GM18907 (cell line): ENCODE results near the gene CACNA2D4.

Source experiments
- ATAC-seq: cut with Tn5 transposase; IDR thresholded peaks from one replicate; pipeline ENCODE4 v1.9.1; 2021; ENCODE audit warnings: mild to moderate bottlenecking, moderate library complexity; ENCODE audit not compliant: unreplicated experiment

CACNA2D4 gene

DNA sequence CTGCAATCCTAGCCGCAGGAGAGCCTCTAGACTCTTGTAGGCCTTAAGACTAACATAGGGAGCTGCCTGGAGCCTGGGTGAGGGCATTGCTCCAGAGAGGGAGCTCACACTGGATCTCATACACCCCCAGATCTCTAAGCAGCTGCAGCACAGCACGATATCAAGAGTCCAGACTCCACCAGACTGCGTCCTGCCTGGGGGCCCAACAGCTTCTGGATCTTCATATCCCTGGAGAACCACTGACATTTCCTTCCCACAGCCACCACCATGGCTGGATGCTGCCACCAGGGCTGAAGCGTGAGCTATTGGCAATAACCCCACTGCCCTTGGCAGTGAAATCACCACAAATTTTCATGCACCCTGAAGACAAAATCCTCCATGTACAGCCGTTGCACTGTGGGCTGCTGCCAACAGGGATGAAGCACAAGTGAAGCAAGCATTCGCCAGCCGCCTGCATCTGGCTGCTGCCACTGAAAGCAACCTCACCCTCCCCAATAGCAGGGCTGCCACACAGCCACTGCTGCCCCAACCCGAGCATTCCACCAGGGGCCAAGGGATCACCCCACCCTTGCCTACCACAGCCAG lies 28.2 kb downstream of the CACNA2D4 start:
- ATAC-seq = no peak

DNA sequence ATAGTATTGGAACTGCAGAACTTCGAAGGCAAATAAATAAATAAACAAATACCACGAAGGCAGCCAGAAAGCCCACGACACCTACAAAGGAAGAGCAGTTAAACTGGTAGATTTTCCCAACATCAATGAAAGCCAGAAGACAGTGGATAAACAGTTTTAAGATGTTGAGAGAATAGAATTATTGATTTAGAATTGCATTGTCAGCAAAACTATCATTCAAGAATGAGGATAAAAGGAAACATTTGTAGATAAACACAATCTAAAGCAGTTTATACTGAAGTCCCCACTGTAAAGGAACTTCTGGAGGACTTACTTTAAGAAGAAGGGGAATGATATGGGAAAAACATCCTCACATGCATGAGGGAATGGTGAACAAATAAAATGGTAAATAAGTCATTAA lies 29.5 kb downstream of the CACNA2D4 start:
- no peak for ATAC-seq

DNA sequence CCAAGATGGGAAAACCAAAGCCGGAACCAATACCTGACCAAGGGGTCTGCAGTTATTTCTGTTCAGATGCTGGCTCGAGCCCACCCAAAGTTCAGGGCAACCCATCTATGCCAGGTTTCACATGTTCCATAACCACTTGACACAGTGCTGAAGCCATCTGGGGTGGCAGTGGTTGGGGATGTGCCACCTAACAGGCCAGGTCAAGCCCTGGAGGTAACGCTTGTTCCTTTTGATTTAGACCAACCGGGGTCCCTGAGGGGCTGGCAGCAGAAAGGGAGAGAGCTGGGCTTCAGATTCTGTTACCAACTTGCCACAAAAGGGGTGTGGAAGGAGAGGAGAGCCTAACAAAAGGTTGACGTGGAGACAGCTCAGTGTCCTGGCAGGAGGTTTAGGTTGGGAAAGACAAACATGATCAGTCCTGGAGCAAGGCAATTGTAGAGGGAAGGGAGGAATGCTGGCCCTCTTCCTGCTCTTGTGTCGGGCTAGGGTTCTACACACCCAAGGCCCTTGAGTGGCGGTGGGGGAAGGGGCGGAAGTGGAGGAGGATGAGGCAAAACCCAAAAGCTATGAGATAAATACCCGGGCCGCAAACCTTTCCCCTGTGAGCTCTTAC lies 31.9 kb downstream of the CACNA2D4 start:
- ATAC-seq = no peak

DNA sequence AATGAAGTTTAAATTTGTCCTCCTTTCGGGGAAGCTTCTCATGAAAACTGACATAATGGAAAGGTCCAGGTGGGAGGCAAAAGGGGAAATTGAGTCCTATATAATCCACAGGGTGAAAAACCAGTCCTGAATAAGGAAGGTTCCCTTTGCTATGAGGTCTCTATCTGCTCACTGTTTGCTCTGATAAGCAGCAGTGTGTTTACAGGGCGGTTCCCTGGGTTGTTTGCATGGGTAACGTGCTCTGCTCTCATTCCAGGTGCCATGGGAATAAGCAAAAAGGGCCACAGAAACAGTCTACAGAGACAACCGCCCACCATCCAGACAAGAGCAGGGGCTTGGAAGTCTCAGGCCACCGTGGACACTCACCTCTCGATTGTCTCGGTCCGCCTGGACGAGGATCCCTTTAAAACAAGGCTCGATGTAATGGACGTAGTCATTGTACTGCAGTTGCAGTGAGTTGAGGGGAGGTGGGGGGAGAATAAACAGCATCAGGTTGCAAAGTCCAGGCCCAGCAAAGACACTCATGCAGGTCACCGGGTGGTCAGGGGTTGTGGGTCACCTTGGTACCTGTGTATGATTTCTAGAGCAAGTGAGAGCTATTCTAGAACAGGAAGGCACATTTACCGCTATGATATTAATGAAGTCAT lies 32.7 kb downstream of the CACNA2D4 start:
- ATAC-seq = no peak

DNA sequence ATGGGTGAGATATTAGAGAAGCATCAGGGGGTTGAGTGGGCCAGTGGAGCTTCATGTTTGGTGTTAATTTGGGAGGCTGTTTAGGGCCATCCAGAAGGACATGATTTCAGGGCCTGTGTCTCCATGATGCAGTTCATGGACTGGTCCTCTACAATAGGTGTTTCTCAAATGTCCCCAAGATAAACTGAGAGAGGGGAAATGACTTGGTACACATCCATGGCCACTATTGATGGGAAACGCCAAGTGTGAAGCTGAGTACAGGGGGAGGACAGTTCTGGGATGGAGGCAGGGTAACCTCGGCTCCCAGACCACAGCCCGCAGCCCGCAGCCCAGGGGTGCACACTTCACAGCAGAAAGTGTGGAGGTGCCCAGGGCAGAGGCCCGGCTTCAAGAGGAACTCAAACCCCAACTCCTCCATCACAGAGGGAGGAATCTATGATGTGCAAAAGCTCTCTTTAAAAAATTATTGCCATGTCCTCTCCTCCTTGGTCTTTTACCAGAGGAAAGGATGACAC lies 33.3 kb downstream of the CACNA2D4 start:
- ATAC-seq = no peak

DNA sequence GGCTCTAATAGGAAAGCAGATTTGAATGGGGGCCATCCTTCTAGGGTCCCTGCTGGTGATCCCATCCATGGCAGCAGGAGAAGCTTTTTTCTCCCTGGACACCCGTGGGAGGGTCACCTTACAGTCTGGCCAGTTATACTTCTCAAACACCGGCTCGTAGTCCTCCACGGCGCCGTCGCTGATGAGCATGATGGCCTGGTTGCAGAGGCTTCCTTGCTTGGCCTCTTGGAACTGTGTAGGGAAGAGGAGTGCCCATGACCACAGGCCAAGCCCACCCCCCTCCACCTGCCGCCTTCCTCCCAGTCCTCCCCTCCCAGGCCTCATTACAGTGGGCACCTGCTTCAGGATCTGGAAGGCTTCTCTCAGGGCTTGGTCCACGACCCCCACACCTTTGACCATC lies 33.8 kb downstream of the CACNA2D4 start:
- ATAC-seq = no peak

DNA sequence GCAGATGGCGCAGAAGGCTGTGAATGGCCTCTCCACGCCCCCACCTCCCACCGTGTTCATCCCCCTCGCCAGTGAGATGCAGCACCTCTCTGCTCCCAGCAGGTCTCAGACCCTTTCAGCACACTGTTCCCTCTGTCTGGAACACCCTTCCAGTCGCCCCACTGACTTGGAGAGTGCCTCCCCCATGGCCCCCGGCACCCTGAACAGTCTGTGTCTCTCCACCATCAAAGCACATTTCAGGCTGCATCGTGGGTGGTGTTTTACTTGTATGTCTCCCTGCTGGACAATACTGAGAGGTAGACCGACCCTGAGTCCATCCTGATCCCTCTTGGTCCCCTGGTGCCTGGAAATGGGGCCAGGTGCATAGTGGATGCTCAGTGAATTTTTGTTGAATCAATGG lies 34.9 kb downstream of the CACNA2D4 start:
- no peak for ATAC-seq

DNA sequence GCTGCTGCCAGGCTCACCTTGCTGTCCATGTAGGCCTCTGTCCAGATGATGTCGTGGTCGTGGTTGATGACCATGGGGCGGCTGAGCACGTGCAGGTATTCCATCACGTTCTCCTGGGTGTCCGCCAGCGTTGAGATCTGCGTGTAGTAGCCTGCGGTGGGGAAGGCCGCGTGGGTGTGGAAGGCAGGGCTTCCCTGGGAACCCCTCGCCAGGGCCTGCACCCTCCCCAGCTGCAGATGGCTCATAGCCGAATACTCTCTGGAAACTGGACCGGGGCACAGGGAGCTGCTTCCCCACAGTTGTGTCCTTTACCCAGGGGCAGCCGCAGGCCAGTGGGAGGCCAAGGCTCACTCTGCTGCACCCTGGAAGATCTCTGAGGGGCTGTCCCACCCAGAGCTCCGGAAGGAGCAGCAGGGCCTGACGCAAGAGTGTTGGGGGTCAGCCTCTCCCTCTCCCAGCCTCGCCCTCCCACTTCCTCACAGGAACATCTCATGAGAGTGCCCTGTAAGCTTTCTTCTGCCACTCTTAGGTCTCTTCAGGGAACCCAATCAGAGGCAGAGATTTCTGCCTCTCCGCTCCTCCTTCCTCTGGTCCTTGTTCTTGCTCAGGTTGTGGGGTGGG lies 35.5 kb downstream of the CACNA2D4 start:
- ATAC-seq = no peak

DNA sequence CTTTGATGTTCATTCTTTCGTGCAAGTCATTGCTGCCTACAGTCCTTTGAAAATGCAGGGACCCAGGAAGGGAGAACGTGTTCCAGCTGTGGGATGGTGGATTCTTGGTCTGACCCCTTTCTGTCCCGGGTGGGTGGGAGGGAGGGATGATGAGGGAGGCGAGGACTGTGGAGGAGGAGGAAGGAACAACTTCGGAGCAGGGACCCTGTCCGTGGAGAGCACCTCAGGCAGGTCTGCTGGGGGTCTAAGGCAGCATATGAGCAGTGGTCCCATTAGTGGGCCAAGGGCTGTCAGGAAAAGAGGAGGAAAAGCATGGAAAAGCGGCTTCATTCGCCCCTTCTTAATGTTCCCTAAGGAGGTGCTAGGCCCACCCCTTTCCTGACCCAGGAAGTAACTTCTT lies 36.0 kb downstream of the CACNA2D4 start:
- ATAC-seq = no peak

DNA sequence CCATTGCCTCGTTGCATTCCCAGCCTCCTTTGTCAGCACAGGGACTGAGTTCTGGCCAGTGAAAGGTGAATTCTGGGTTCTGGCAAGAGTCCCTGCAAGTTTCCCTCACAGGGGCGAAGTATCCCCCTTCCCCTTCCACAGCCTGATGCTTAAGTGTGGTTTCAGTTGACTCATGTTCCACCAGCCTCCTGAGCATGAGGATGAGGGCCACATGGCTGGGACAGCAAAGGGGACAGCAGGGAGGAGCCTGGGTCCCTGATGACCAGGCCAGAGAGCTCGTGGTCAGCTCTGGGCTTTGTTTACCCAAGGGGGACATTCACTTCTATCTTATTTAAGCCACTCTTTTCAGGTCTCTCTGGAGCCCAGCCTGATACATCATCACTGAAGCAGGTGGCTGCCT lies 36.5 kb downstream of the CACNA2D4 start:
- ATAC-seq = no peak

DNA sequence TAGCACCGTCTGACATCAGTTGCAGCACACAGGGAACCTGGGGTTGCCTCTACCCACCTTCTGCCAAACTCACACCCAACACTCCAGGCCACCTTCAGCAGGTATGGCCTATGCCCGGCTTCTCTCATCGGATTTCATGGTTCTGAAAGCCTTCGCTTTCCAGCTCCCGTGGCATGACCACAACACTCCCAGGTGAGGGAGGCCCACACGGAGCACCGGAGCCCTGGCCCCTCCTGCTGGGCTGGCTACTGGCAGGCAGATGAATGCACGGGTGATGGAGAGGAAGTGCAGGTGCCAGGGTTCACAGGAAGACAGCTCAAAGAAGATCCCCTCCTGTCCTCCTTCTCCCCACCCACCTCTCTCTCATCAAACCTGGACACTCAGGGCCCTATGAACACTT lies 37.2 kb downstream of the CACNA2D4 start:
- ATAC-seq = no peak

DNA sequence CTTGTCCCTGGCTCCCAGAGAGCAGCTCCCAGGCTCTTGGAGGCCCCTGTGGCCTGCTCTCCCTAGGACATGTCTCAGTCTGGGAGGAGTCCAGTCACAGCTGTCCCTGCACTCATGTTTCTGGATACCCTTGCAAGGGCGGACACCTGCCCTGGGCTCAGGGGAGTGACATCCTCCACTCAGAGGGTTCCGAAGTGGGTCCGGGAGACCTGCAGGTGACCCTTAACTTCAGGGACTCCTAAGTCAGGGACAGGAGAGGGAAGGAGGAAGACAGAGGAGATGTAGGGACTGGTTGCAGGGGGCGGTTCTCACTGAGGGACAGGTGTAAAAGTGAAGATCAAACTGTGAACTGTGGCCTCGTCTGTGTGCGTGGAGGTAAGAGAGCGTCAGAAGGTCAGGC lies 37.6 kb downstream of the CACNA2D4 start:
- ATAC-seq = no peak

DNA sequence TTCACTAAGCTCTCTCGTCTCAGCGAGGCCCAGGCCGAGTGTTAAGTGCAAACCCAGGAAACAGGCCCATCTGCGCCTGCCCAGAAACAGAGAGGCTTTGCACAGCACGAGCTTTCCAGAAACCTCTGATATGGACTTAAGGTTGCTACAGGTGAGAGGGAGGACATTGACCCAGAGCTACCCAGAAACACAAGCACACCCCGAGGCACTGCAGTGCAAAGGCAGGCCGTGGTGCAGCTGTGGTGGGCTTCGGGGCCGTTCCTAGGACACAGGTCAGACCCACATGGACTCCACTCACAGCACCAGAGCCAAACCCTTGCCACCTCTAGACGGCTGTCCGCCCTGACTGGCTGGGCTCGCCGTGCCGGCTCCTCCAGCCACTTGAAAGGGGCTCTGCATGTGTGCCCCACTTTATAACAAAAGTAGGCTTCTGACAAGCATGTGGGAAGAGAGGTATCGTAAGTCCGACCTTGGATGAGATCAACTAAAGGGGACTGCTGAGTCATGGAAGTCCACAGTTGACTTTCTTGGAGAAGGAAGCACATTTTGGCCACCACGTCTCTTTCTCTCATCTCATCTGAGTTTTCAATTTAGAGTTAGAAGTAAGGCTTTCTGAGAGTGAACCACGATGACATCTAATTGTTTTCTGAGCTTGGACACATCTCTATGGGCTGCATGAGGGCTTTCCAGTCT lies 38.2 kb downstream of the CACNA2D4 start:
- no peak for ATAC-seq

DNA sequence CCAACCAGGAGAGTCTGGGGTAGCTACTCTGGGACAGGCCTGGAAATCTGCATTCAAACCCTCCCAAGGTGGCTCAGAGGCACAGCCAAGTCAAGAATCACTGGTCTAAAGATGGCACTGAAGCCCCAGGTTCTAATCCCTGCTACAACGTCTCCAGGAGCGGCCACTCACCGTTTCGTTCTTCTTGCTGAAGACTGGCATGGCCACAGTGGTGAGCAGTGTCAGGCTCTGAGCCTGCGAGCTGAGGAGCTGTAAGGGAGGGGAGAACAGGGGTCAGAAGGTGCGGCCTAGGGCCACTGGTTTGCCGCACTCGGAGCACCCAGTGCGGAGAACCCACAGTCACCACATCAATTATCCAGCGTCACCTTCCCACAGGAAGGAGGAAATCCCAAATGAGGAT lies 38.8 kb downstream of the CACNA2D4 start:
- ATAC-seq = no peak

DNA sequence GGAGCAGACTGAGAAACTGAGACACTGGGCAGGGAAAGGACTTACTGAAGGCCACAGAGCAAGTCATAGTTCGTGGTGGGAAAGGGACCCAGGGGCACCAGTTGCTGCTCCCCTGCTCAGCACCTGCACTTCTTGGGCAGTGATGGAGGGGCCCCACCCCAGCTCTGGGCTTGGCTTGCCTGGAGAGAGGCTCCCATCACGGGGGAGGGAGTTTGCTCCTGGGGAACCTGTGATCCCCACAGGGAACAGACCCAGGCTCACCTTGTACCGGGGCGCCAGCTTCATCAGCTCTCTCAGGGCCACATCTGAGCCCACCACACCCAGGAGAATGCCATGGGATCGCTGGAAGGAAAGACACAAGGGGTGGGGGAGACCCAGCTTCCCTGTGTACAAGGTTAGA lies 39.8 kb downstream of the CACNA2D4 start:
- ATAC-seq = no peak

DNA sequence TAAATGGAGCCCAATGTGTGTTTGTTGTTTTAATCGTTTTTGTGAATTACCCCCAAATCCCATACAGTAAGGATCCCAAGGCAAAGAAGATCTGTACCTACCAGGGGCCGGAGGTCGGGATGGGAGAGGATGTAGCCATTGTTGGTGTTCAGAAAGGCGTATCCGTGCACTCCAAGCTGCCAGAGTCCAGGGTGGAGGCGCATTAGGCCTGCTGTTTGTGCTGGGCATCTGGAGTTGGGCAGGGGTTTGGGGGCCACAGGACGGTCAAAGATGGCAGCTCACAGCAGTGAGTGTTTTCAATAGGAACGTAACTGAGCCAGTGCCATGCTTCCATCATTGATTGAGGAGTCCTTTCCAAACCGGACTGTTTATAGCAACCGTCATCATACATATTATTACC lies 40.2 kb downstream of the CACNA2D4 start:
- no peak for ATAC-seq

DNA sequence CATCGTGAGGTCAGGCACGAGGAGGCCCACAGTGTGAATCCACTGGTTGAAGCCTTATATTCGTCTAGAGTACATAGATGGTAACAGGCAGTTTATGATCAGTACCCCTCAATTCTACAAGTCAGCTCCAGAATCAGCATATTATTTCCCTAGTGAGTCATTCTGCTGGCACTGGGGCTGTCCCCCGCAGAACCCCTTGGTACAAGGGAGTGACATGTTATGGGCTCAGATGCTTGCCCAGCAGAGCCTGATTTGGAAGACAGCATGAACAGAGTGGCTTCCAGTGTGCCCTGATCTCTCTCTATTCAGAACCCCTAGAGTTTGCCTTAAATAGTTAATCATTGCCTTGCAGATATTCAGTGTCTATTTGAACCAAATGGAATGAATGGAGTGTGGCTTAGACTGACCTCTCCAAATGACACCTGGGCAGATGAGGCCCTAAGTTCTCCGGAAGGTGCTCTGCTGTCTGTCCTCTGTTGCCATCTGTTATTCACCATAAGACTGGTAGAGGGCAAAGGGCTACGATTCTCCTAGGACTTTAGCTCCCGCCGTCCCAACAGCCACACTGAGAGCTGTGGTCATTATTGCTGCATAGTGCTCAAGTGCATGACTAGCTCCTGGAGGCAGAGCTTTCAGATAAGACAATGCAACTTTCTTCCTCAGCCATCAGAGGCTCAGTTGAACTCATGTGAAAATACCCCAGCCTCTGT lies 41.1 kb downstream of the CACNA2D4 start:
- no peak for ATAC-seq

DNA sequence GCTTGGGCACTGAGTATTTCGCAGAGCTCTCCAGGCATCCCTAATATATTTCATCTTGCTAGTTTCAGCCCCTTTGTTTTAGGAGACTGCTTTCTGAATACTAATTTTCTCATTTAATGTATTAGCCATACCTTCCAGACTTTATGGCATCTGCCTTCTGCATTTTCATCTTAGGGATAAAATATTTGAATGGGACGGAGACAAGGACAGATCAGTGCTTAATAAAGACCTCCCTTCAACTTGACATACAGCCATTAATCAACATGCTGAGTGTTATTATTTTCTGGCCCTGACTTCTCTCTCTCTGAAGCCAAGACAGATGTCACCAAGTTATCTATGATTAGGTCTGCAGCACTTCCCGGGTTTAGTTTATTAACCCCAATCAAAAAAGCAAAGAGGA lies 42.4 kb downstream of the CACNA2D4 start:
- no peak for ATAC-seq

DNA sequence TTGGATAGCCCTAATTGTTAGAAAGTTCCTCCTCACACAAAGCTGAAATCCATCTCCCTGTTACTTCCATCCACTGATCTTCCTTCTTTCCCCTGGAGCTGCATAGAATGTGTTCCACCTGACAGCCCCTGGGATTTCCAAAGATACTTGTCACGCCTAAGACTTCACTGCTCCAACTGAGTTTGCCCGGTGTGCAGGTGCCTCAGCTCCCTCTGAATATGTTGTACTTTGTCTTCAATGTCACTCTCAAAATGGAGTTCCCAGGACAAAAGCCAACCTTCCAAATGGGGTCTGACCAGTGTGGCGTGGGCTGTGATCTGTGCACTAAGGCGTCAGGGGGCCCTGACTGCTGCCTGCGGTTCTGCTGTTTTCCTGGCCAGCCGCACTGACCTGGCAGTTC lies 42.8 kb downstream of the CACNA2D4 start:
- no peak for ATAC-seq

DNA sequence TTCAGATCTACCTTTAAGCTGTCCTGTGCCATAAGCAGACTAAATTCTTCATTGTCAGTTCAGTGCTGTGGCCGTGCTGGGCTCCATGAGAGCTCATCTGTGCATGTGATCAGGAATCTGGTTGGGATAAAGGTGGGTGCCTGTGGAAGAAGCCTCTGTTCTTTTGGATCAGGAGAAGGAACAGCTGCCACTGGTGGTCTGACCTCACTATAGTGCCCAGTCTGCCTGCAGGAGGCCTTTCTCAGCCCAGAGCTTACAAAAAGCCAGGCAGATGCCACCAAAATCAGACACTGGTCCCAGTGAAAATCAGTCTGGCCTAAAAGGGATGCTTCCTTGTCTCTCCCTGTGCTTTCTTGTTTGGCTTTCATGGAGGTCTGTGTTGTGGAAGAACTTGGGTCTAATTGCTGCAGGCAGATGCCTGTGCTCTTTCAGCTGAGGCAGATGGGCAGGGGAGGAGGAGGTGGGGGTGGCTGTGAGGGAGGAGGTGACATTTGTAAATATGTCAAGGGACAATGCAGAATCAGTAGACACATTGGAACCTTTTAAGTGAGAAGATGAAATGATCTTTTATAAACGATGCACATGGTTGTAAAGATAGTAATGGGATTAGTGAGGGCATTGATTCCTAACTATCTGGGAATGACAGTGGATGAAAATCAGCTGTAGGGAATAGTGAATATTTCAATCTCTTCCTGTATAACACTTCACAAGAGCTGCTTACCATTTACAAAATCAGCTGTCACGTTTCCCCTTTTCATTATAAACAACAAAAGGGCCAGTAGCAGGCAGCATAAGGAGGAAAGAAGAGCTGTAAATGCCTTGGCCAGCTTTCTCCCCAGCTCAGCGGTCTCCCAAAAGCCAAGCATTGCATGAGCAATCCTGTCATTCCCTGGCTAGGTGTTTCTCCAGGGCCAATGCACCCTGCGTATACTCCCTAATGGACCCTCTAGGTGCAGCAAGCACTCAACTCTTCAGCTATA lies 44.6 kb downstream of the CACNA2D4 start:
- ATAC-seq = no peak
